ENCODE data around the gene SPTLC1.

SPTLC1 gene

DNA sequence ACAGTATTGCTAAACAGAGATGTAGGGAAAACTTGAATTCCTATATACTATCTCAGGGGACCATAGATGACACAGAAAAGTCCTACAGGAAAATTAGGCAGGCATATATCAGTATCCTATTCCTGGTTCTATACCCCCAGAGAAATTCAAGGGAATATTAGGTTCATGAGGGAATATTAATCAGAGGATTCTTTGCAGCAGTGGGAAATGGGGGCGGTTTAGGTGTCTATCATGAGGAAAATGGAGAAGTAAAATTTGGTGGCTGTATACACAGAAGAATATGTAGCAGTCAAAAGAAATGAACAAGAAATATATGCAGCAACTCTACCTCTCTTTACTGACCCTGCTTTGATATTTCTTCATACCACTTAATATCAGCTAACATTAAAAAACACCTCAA lies 20.0 kb downstream of the SPTLC1 start:
- no peak for DNase-seq (ENCODE audit: low read depth, low spot score)

DNA sequence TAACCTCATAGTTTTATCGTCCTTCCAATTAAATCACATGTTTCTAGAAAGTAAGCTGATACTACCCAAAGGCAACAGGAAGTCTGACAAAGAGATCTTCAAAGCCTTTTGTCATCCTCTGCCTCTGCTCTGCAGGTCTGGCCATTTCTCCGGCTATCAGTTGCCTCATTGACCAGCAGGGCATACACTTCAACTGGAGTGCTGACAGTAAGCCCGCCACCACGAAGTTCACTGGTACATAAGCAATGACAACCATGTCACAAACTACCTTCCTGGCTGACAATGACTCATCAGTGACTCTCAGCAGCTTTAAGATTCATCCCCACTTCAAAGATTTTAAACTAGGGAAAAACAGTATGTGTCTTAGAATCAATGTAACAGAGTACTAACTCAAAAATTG lies 20.6 kb downstream of the SPTLC1 start:
- DNase-seq (ENCODE audit: low read depth, low spot score) = no peak

DNA sequence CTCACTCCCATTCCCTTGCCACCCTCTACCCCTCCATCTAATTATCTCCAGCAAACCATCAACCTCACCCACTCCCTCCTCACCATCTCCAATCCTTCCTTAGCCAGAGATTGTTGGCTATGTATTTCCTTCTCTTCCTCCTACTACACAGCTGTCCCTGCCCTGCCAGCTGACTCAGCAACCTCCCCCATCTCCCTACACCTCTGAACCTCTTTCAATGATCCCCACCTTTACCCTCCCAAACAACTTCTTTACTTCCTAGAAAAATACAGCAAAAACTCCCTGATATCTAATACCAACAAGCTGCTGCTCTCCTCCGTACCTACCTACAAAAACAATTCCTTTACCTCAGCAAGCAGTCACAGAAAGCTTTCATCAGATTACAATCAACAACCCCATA lies 37.3 kb downstream of the SPTLC1 start:
- DNase-seq (ENCODE audit: low read depth, low spot score) = no peak

DNA sequence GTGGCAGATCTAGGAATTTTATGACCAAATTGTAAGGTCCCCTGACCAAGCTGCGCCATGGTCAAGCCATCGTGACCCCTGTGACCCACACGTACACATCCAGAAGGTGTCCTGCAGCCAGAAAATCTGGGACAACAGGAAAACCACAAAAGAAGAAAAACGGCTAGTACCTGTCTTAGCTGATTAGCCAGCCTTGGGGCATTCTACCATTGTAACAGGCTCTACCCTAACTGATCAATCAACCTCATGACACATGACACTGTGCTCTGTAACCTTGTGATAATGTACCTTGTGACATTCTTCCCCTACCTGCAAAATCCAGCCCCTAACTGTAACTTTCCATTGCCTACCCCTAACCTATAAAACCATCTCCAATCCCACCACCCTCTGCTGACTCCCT lies 43.6 kb downstream of the SPTLC1 start:
- no peak for DNase-seq (ENCODE audit: low read depth, low spot score)

DNA sequence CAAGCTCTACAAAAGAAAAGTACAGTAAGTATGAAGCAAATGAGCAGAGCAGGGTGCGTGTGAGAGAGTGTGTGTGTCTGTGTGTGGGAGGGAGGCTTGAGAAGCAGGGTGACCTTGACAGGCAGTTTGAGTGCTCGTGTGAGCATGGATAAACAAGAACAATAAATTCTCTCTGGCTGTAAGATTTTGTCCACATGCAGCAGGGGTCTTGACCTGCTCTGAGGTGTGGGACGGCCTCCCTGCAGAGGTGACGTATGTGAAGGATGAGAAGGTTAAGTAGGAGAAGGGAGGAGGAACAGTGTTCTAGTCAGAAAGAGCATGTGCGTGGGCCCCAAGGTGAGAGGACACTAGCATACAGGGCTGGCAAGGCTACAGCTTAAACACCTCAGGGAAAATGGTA lies 49.0 kb downstream of the SPTLC1 start:
- no peak for DNase-seq (ENCODE audit: low read depth, low spot score)

DNA sequence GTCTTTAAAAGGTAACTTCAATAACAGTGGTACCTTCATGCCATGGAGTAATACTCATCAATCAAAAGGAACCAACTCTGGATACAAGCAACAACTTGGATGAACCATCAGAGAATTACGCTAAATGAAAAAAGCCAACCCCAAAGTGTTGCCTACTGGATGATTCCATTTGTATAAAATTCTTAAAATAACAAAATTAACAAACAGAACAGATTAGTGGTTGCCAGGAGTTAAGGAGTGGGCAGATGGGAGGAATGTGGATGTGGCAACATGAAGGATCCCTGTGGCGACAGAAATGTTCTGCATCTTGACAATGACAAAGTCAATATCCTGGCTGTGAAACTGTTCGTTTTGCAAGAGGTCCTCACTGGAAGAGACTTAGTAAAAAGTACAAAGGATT lies 50.5 kb downstream of the SPTLC1 start:
- DNase-seq (ENCODE audit: low read depth, low spot score) = no peak

DNA sequence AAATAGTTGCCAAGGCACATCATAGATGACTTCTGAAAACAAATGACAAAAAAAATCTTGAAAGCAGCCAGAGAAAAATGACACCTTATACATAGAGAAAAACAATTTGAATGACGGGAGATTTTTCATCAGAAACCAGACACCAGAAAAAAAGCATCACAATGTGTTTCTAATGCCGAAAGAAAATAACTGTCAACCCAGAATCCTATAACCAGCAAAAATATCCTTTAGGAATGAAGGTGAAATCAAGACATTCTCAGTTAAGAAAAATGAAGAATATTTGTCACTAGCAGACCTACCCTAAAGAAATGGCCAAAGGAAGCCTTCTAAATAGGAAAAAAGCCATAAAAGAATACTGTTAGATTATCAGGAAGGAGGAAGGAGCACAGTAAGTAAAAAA lies 54.0 kb downstream of the SPTLC1 start:
- no peak for DNase-seq (ENCODE audit: low read depth, low spot score)

DNA sequence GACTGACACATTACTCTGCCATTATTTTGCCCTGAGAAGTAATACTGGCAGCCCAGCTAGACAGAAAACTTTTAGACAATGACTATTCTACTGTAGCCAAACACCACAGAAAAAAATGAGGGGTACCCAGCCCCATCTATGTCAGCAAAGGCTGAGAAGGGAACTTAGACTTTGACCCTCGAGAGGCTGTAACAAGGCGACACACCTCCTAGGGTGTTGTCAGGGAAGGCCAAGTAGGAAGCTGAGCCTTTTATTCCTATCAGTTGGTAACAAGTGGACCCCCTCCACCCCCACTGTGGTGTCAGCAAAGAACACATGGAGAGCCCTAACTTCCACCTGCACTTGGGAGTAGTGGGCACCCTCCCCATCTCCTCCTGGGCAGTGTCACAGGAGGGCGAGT lies 55.6 kb downstream of the SPTLC1 start:
- no peak for DNase-seq (ENCODE audit: low read depth, low spot score)

DNA sequence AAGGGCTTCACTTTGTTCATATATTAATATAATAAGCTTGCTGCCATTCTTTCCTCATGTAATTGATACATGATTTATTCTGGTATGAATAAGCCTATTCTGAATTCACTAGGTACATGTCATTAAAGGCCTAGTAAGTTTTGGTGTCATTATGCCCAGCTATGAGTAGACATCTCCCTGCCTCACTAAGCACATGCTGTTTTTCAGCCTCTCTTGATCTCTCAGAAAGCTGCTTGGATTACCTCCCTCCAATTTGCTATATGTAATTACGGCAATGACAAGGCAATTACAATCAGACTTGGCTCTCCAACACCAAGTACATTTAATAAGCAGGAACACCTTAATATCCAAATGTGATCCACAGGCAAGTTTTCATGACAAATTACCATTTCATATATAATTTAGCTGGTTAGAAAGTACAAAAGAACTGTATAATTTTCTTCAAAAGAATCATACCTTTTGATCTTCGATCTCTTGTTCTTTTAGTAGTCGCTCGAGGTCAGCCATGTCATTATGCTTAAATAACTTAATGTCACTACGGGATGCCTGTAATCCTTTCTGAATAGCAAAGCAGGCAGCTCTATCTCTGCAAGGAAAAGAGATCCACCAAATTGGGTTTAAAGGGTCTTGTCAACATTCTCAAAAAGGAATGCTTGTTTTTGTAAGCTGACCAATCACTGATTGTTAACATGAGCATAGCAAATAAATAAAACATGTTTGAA lies 56.3 kb downstream of the SPTLC1 start:
- DNase-seq (ENCODE audit: low read depth, low spot score) = no peak

DNA sequence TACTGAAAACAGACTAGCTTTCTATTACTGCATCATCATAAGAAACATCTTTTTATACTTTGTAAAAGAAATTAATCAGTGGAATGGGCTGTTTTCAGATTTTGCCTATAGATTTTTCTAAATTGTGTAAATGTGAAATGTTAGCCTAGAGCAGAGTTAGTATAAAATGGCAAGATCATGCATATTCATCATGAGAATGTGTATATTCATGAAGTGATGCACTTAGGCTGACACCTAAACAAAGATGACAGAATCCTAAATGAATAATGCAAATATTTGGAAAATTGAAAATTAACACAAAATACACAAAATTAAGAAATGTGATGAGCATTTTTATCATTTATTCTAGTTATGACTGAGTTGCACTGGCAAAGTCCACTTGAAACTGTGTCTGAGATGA lies 57.2 kb downstream of the SPTLC1 start:
- no peak for DNase-seq (ENCODE audit: low read depth, low spot score)

DNA sequence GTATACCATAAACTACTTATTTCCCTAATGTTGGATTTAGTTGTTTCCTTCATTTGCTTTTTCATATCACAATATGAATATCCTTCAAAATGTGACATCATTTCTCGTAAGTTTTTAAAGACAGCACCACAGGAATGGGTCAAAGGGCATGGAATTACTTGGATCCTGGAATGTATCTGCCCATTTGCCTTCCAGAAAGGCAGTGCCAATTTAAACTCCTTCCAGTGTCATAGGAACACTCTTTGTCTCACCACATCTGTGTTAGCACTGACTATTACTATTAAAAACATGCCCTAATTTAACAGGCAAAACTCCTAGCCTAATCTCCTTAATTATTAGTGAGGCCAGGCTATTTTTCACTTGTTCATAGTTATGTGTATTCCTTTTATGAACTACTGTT lies 58.0 kb downstream of the SPTLC1 start:
- DNase-seq (ENCODE audit: low read depth, low spot score) = no peak

DNA sequence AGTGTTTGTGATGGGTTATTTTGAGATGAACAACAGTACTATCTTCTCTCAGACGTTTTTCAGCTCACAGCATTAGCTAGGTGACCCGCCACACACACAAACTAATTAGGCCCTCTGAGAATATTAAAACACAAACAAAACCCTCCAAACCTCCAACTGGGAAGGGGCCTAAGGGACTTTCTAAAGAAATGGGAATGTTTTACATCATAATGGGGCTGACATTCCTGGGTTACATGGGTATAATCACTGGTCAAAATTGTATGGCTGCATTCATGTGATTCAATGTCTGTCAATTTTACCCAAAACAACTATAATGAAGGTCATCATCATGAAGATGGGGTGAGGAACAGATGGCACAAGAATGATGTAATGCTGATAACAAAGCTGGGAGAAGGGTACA lies 59.6 kb downstream of the SPTLC1 start:
- DNase-seq (ENCODE audit: low read depth, low spot score) = no peak

DNA sequence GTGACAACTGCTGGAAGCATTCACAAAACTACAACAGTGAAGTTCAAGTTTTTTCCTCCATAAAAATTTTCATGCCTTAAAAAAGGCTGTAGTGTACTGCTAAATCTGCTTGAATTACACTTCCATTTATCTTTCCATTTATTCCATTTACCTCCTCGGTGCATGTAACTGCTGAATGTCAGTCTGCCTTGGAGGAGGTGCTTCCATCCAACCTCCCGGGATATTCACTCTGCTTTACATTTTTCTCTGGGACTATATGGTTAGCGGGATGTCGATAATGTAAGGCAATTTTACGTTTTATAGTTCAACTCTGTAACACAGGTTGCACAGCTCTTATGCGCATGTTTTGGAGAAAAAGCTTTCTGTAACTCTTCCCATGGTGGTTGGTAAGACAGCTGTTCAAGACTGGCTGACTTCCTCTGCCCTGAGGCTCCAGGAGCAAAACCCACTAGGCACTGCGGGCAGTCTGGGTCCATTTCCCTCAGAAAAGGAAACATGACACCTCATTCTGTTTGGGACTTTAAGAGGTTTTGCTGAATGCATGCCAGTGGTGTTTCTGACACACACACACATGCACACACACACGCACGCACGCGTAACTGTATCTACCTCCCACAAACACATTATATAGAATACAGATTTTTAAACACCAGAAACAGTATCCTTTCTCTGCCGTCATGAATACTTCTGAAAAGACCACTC lies 66.1 kb downstream of the SPTLC1 start:
- no peak for DNase-seq (ENCODE audit: low read depth, low spot score)

DNA sequence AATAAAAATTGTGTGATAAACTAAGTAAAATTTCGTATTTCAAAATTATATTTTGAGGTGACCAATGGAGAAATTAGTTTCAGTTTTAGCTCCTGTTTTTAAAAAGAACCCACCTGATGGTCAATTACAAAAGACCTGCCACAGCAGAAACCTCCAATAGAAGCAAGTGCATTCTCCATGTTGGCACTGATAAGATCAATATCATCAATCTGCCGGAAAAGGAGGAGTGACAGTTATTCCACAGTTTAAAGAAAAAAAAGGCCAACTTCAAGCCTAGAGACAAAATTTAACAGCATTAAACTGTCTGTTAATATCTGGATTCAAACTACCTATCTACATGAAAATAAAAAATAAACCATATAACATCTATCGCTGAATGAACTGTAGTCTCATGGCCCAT lies 67.7 kb downstream of the SPTLC1 start:
- DNase-seq (ENCODE audit: low read depth, low spot score) = no peak

DNA sequence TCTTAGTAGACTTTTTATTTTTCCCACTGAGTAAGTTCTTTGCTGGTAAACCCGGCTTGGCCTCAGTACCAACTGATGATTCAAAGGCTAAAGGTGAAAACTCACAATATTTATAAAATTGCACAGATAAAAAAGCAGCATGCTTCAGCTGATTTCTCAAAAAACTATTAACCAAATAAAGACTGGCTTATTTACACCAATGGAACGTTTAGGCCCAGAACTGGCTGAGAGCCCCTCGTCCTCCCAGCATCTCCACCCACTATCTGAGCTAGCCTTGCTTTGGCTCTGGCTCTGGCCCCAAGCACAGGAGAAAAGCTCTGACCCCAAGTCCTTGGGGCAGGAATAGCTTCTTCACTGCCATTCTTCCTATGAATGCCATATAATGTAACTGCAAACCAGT lies 68.5 kb downstream of the SPTLC1 start:
- DNase-seq (ENCODE audit: low read depth, low spot score) = no peak

DNA sequence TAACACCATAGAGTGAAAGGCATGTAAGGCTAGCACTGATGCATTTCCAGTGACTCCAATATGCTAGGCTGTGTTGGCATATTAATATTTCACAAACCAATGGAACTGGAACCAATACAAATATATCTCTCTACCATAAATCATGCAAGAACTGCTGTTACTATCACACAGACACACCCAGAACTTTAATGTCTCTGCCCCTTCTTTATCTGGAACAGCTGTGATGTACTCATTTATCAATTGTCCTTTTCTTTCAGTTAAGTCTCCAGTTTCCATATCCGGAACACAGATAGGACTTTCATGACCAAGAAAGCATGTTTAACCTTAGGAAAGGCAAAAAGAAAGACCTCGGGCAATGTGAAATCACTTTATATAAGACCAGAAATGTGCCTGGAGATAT lies 70.3 kb downstream of the SPTLC1 start:
- DNase-seq (ENCODE audit: low read depth, low spot score) = no peak

DNA sequence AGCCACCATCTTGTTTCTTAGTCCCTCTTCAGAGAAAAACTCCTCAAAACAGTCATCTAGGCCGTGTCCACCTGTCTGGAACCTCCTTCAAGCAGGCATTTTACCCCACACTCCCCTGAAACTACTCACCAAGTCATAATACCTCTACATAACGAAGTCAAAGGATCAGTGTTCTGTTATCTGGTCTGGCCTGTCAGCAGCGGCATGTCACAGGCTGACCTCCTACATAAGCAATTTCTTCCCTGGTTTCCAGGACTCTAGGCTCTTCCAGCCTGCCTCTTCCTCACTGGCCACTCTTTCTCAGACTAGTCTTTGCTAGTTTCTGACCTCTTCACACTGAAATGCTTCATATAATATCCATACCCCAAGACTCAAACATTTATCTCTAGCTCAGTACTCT lies 72.2 kb downstream of the SPTLC1 start:
- no peak for DNase-seq (ENCODE audit: low read depth, low spot score)

DNA sequence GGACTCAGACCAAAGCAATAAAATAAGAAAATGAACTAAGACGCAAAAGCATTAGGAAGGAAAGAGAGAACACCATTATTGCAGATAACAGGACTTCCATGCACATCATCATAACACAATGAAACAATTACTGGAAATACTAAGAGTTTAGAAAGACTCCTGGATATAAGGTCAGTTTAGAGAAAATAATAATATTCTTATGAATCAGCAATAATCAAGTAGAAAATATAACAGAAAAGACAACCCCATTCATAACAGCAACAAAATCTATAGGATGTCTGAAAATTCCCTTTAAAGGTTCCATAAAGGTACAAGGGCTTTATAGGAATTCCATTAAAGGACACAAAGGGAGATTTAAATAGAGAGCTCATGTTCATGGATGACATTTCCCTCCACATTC lies 73.0 kb downstream of the SPTLC1 start:
- no peak for DNase-seq (ENCODE audit: low read depth, low spot score)

DNA sequence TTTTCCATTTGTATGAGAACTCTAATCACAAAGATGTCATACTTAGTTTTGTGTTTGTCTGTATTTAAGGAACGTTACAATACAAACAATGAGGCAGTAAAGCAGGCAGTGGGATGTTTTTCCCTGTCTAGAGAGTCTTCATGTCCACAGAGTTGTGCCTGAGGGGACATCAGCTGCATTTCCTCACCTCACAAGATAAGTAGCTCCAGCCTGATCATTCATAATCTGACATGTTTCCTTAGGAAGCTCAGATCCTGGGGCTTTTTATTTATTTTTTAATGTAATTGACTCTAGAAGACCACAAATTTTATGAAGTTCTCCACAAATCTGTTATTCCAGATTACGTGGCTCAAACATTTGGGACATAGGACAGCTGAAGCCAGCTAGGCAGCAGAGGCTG lies 78.5 kb downstream of the SPTLC1 start:
- no peak for DNase-seq (ENCODE audit: low read depth, low spot score)

DNA sequence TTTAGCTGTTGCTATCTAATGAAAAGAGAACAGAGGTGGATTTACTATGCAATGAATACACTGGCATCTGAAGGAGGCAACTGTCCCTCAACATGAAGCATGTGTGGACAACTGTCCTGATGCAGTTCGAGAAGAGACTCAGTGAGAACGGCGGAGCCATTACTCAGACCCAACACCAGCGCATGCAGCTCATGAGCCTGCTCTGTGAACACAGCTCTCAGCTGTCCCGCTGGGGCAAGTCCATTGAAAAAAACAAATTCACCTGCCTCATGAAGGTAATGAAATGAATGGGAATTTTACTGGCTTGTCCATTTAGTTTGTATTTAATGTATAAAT lies 78.8 kb downstream of the SPTLC1 start:
- DNase-seq (ENCODE audit: low read depth, low spot score) = no peak

DNA sequence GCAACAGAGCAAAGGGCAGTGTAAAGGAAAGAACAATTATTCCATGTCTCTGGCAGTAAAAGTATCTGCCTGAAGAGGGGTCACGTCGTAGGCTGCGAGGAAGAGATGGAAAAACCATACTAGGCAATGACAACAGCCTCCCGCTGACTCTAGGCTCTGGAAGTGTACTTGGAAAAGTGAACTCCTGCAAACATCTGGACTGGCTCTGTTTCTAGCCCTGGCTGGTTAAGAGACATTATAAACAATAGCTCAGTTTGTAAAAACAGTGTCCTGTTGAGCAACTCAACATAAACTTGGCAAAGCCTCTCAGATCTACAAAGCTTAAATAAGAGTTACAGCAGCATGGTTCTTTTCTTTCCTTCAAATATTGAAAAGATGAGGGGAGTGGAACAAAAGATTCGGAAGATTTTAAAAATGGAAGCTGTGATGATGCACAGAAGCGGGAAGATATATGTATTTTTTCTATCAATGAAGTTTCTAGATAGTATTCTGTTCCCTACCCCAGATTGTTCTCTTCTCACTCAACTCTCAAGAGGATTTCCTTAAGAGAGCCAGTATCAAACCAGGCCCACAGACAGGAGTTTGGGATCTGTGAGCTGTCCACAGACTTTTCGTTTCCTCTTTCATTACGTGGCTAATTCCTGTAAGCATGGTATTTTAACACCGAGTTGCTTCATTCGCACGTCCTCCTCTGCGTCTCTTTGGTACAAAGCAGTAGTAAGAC lies 79.4 kb downstream of the SPTLC1 start:
- DNase-seq (ENCODE audit: low read depth, low spot score) = no peak

DNA sequence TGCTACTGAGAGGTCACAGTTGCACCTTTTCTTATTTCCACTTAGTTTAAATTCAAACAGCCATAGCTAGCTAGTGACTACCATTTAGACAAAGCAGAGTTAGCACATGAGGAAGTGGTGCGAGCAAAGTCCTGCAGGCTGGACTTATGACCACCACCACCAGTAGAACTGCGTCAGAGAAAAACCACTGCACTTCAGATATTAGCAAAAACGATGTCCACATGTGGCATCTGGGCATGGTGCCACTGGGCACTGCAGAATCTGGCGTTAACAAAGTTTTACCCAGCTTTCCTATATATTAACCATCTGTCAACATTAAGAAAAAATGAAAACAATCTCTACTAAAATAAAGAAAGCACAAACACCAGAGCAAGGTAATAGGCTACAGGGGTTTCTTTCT lies 80.1 kb downstream of the SPTLC1 start:
- no peak for DNase-seq (ENCODE audit: low read depth, low spot score)

DNA sequence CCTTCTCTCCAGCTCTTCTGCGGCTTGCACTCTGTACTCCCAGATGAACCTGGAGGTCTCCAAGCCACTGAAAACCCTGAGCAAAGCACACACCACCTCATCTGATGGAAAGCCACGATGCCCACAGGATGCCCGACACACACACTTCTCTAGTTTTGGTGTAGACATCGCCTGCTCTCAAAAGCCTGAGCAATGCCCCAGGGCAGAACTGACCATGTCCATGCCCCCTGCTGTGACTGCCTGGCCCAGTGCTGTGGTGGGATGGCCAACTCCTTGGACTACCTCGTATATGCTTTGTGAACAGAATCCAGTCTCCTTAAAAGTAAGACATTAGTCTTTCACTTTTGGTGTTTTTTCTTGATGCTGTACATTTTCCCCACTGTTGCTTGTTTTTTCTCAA lies 81.2 kb downstream of the SPTLC1 start:
- DNase-seq (ENCODE audit: low read depth, low spot score) = no peak
